K562 (cell line): ENCODE data around the gene DUS1L. TPM values are rescaled to one million over a fixed set of nuclear protein-coding genes. Genes with fewer than 3 reads are reported as not detected.

Source experiments
- ATAC-seq: fragments of 200-7000 bp; cut with Tn5 transposase; 3 replicates; pipeline ENCODE4 v1.9.1; 2020; ENCODE audit warnings: moderate library complexity
- BruUV-seq: library from RNA; stranded (reverse); fragments of 400-500 nt; replicated peaks from 2 replicates; lab custom pipeline; 2021; lab: Mats Ljungman, UMichigan
- CTCF ChIA-PET: fragments of 300-600 bp; formaldehyde crosslinking; extraction: SDS; loops from one replicate; lab custom pipeline; 2021; ENCODE audit warnings: low intra/inter-chr PET ratio; lab: Yijun Ruan, JAX
- POLR2A ChIA-PET: fragments of 300-600, 350-650 bp; sonication (Branson Sonifier 250); formaldehyde crosslinking; extraction: SDS; loops from one replicate; lab custom pipeline; 2021; ENCODE audit warnings: antibody characterized with exemption, inconsistent platforms; lab: Yijun Ruan, JAX
- DNase-seq, 4 experiments: peaks; one replicate each; pipeline versions ENCODE4 v3.0.0 to v3.0.0-alpha.2; 2011 to 2018; ENCODE audit warnings: low spot score in 3 of 4, mixed read lengths in 3 of 4; ENCODE audit errors: extremely low read depth in 1 of 4
- FAIRE-seq: peaks from 2 replicates; lab custom pipeline; 2011; peaks lifted over from hg19 to GRCh38; lab: Jason Lieb, UNC
- H2AFZ ChIP-seq: 2 replicates; pipeline ENCODE4 v1.6.0; 2011; ENCODE audit warnings: low read depth, low read length, control low read depth, inconsistent platforms
- H3K27ac ChIP-seq: fragments of 200-600 bp; 3 replicates; pipeline ENCODE4 v1.8.0; 2011; ENCODE audit warnings: low read depth, mild to moderate bottlenecking, control low read depth, inconsistent platforms, low read length, moderate library complexity, mixed read lengths; ENCODE audit errors: extremely low read depth
- H3K27me3 ChIP-seq, 2 experiments: fragments of 300-600 bp in 1 of 2; 2 replicates in 1 of 2; 3 replicates in 1 of 2; pipeline versions ENCODE4 v1.6.0 to v1.8.0; 2011; ENCODE audit warnings: inconsistent platforms in 2 of 2, low read length in 2 of 2, mild to moderate bottlenecking in 1 of 2, mixed read lengths in 1 of 2, moderate library complexity in 1 of 2; ENCODE audit not compliant: control insufficient read depth in 2 of 2, insufficient read depth in 2 of 2
- H3K36me3 ChIP-seq: fragments of 300-600 bp; 3 replicates; pipeline ENCODE4 v1.8.0; 2011; ENCODE audit warnings: mild to moderate bottlenecking, low read length, inconsistent platforms; ENCODE audit not compliant: control insufficient read depth, insufficient read depth
- H3K4me1 ChIP-seq, 2 experiments: fragments of 200-600 bp in 1 of 2; replicated peaks in 1 of 2; 2 replicates in 1 of 2; 3 replicates in 1 of 2; pipeline versions ENCODE4 v1.5.1 to v1.8.0; 2011; ENCODE audit warnings: inconsistent platforms in 2 of 2, low read length in 2 of 2, mild to moderate bottlenecking in 1 of 2, mixed read lengths in 1 of 2, moderate library complexity in 1 of 2; ENCODE audit not compliant: control insufficient read depth in 2 of 2, insufficient read depth in 2 of 2
- H3K4me2 ChIP-seq: 2 replicates; pipeline ENCODE4 v1.6.1; 2011; ENCODE audit warnings: low read length, control low read depth, inconsistent platforms, mixed read lengths; ENCODE audit not compliant: insufficient read depth
- H3K4me3 ChIP-seq: fragments of 200-600 bp; sonication (generic), shearing (Covaris generic); 2 replicates; pipeline ENCODE4 v1.5.1; 2016; ENCODE audit warnings: control low read depth, inconsistent platforms
- H3K79me2 ChIP-seq: fragments of 200-600 bp; 3 replicates; pipeline ENCODE4 v1.8.0; 2011; ENCODE audit warnings: low read length, inconsistent platforms; ENCODE audit not compliant: control insufficient read depth, insufficient read depth
- H3K9ac ChIP-seq, 2 experiments: 2 replicates each; pipeline versions ENCODE4 v1.6.0 to v1.6.1; 2011; ENCODE audit warnings: low read depth in 2 of 2, low read length in 2 of 2, control low read depth in 1 of 2, inconsistent platforms in 1 of 2, mild to moderate bottlenecking in 1 of 2, mixed read lengths in 1 of 2; ENCODE audit not compliant: insufficient read depth in 1 of 2
- H3K9me1 ChIP-seq: one replicate; pipeline ENCODE4 v1.6.0; 2011; ENCODE audit warnings: inconsistent platforms, mild to moderate bottlenecking, low read length, moderate library complexity; ENCODE audit not compliant: control insufficient read depth, insufficient read depth
- H3K9me3 ChIP-seq: replicated peaks from 2 replicates; pipeline ENCODE4 v1.5.1; 2011; ENCODE audit warnings: low read depth, low read length, inconsistent platforms; ENCODE audit not compliant: control insufficient read depth, insufficient read depth
- H4K20me1 ChIP-seq: replicated peaks from 2 replicates; pipeline ENCODE4 v1.6.1; 2011; ENCODE audit warnings: low read length, inconsistent platforms, mixed read lengths; ENCODE audit not compliant: control insufficient read depth, insufficient read depth
- CTCF ChIP-seq, 3 experiments: IDR thresholded peaks in 2 of 3; conservative IDR thresholded peaks in 1 of 3; 2 replicates each; pipeline ENCODE4 v1.5.1; 2011 to 2012; ENCODE audit warnings: low read length in 3 of 3, mild to moderate bottlenecking in 3 of 3, control low read depth in 2 of 3, improper control_type of control experiment in 1 of 3, inconsistent platforms in 1 of 3, low read depth in 1 of 3, mixed read lengths in 1 of 3, moderate library complexity in 1 of 3; ENCODE audit not compliant: insufficient read depth in 2 of 3
- MCM3 ChIP-seq: fragments of 450-650 bp; IDR thresholded peaks from 2 replicates; pipeline ENCODE4 v1.6.1; 2016
- MYC ChIP-seq, 2 experiments: fragments of 250-450 bp in 1 of 2; sonication (Bioruptor Pico) in 1 of 2; IDR thresholded peaks; 2 replicates each; pipeline versions ENCODE4 v1.5.1 to v1.6.1; 2012 to 2021; ENCODE audit warnings: low read depth in 2 of 2, borderline replicate concordance in 1 of 2, improper control_type of control experiment in 1 of 2, low read length in 1 of 2, mild to moderate bottlenecking in 1 of 2, moderate library complexity in 1 of 2
- SNRNP70 ChIP-seq: fragments of 200-400 bp; formaldehyde crosslinking; optimal IDR thresholded peaks from 2 replicates; pipeline ENCODE3; 2017; ENCODE audit warnings: low read depth, low read length
- ZNF583 ChIP-seq: fragments of 250-450 bp; sonication (Bioruptor Pico); IDR thresholded peaks from 2 replicates; pipeline ENCODE4 v1.4.0; 2020
- ZSCAN32 ChIP-seq: fragments of 450-650 bp; formaldehyde crosslinking; IDR thresholded peaks from 2 replicates; pipeline ENCODE4 v1.4.0; 2020; ENCODE audit warnings: mild to moderate bottlenecking, moderate library complexity
- WGBS: fragments of 100-300 bp; shearing (Covaris generic); methylation state at CpG from one replicate; pipeline ENCODE4 v1.1.6; 2016; ENCODE audit warnings: low coverage, mixed read lengths; ENCODE audit not compliant: insufficient coverage; ENCODE audit errors: missing lambda C conversion rate; 5-methylcytosine and 5-hydroxymethylcytosine counted together
- in situ Hi-C: fragments of 300-500 bp; cut with MboI; formaldehyde crosslinking; loops from 4 replicates; pipeline ENCODE4 v1.15.0; 2018; ENCODE audit warnings: inconsistent platforms, mixed read lengths
- intact Hi-C: fragments of 100-400 bp; cut with micrococcal nuclease; formaldehyde crosslinking; loops from 2 replicates; pipeline ENCODE4 v1.14.2; 2022
- polyA plus RNA-seq, 8 experiments: library from polyadenylated mRNA; depleted of rRNA in 4 of 8; stranded (reverse) in 5 of 8; unstranded in 3 of 8; fragments of >200 nt; fragmentation: Nextera tagmentation in 2 of 8; fragmentation: Illumina TruSeq in 1 of 8; extraction: Ambion mirVana in 2 of 8; extraction: Trizol in 1 of 8; gene quantifications; 2 replicates each; pipeline versions ENCODE4 v1.2.1 to v1.2.3, GENCODE V29; 2011 to 2014; ENCODE audit warnings: inconsistent platforms in 1 of 8, missing spikeins in 1 of 8
- total RNA-seq, 7 experiments: library from RNA; depleted of rRNA in 6 of 7; stranded (reverse); fragments of >200 nt in 6 of 7; fragmentation: Illumina TruSeq in 2 of 7; extraction: Trizol in 2 of 7; gene quantifications; 2 replicates each; pipeline versions ENCODE4 v1.2.1 to v1.2.3, GENCODE V29; 2011 to 2021; ENCODE audit warnings: low replicate concordance in 1 of 7
- TF ChIP-seq, protein P1 (sequence below): conservative IDR thresholded peaks from 2 replicates; pipeline ENCODE4 v1.6.1; 2011; ENCODE audit warnings: low read depth, mild to moderate bottlenecking, low read length; ENCODE audit not compliant: control insufficient read depth
- TF ChIP-seq, protein P2 (sequence below): sonication (generic); formaldehyde crosslinking; IDR thresholded peaks from 2 replicates; pipeline ENCODE4 v1.9.0; 2022; ENCODE audit warnings: mild to moderate bottlenecking, missing genetic modification reagents
- TF ChIP-seq, protein P3 (sequence below), 3 experiments: fragments of 200-800 bp in 1 of 3; sonication (Bioruptor generic) in 1 of 3; sonication (generic) in 1 of 3; formaldehyde crosslinking in 1 of 3; IDR thresholded peaks; 2 replicates each; pipeline versions ENCODE4 v1.6.1 to v1.8.0; 2016 to 2022; ENCODE audit warnings: mild to moderate bottlenecking in 2 of 3, missing compliant biosample characterization in 2 of 3, missing genetic modification characterization in 2 of 3, missing genetic modification reagents in 1 of 3
- TF ChIP-seq, protein P4 (sequence below): fragments of 450-650 bp; IDR thresholded peaks from 2 replicates; pipeline ENCODE4 v1.6.1; 2016; ENCODE audit warnings: borderline replicate concordance
- TF ChIP-seq, protein P5 (sequence below): sonication (generic); formaldehyde crosslinking; IDR thresholded peaks from 2 replicates; pipeline ENCODE4 v1.8.0; 2022; ENCODE audit warnings: mild to moderate bottlenecking, low read depth, missing genetic modification reagents

The DUS1L gene
- total and polyA plus RNA-seq, 9 of the 15 experiments (the other 6 are each of a cell fraction or from before 2014, with no cell fraction given): 7.8 to 210 (median 83.9) TPM

GRCh38 chr17:82036634-82037091 lies 28.9 kb downstream of the DUS1L start:
- peak in 1 of 4 experiments; percentile 42 for DNase-seq
- Histone ChIP-seq H3K79me2 (peaks cover 41% of the 10 kb centered on the region), H2AFZ (no peak overlapping the region), H3K4me1 (peaks cover 29 to 73% of the 10 kb centered on the region in 2 experiments), H3K9me3 (no peaks in the 10 kb centered on the region), H3K36me3 (peaks cover 38% of the 10 kb centered on the region; the same call in 2 of the 3 replicates), H3K4me2 (peak overlapping the region; percentile 95), H3K27me3 (no peaks in the 10 kb centered on the region), H3K9ac (peak overlapping the region; percentile 83 to 97), H3K9me1 (peaks cover 6% of the 10 kb centered on the region), H4K20me1 (peaks cover 21% of the 10 kb centered on the region; the same call in 1 of the 2 replicates), H3K4me3 (peak overlapping the region; percentile 97), H3K27ac (peak overlapping the region; percentile 98)
- ChIA-PET POLR2A (interaction anchor here (0.6 to 6.4 kb wide), 5 partner anchors 8 to 31 kb away, joined by 3 to 51 read pairs (median 5); partner anchors contain the start of genes CENPX and LRRC45), CTCF (interaction anchor here (0.7 to 2.0 kb wide), 2 partner anchors 77 to 273 kb away, joined by 4 to 14 read pairs; no protein-coding TSS in a partner anchor)
- WGBS: 13% methylated on average over 23 of the region's 23 CpGs
- ATAC-seq: no peak; the same call in 2 of the 3 replicates
- no TSS peak for BruUV-seq
- no peak for FAIRE-seq
- in situ Hi-C loops (no loop called here), intact Hi-C loops (loop anchor here (10.0 kb wide), 1 partner anchor 308 kb away; no protein-coding TSS in a partner anchor)
- TF ChIP-seq, protein P1, sequence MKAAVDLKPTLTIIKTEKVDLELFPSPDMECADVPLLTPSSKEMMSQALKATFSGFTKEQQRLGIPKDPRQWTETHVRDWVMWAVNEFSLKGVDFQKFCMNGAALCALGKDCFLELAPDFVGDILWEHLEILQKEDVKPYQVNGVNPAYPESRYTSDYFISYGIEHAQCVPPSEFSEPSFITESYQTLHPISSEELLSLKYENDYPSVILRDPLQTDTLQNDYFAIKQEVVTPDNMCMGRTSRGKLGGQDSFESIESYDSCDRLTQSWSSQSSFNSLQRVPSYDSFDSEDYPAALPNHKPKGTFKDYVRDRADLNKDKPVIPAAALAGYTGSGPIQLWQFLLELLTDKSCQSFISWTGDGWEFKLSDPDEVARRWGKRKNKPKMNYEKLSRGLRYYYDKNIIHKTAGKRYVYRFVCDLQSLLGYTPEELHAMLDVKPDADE: no peak
- TF ChIP-seq, protein P2, sequence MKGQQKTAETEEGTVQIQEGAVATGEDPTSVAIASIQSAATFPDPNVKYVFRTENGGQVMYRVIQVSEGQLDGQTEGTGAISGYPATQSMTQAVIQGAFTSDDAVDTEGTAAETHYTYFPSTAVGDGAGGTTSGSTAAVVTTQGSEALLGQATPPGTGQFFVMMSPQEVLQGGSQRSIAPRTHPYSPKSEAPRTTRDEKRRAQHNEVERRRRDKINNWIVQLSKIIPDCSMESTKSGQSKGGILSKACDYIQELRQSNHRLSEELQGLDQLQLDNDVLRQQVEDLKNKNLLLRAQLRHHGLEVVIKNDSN (CRISPR knock-in tag): peak; percentile 18; the same call in 1 of the 2 replicates
- TF ChIP-seq, protein P3, sequence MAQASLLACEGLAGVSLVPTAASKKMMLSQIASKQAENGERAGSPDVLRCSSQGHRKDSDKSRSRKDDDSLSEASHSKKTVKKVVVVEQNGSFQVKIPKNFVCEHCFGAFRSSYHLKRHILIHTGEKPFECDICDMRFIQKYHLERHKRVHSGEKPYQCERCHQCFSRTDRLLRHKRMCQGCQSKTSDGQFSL (CRISPR knock-in tag; IDR thresholded peaks at IDR 0.05): no peak
- TF ChIP-seq, protein P3 (tag; IDR thresholded peaks at IDR 0.05): no peak
- TF ChIP-seq, protein P4, sequence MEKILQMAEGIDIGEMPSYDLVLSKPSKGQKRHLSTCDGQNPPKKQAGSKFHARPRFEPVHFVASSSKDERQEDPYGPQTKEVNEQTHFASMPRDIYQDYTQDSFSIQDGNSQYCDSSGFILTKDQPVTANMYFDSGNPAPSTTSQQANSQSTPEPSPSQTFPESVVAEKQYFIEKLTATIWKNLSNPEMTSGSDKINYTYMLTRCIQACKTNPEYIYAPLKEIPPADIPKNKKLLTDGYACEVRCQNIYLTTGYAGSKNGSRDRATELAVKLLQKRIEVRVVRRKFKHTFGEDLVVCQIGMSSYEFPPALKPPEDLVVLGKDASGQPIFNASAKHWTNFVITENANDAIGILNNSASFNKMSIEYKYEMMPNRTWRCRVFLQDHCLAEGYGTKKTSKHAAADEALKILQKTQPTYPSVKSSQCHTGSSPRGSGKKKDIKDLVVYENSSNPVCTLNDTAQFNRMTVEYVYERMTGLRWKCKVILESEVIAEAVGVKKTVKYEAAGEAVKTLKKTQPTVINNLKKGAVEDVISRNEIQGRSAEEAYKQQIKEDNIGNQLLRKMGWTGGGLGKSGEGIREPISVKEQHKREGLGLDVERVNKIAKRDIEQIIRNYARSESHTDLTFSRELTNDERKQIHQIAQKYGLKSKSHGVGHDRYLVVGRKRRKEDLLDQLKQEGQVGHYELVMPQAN: 0 out of 2 replicates have a peak, but pooled peaks have one; percentile 23
- TF ChIP-seq SNRNP70 (no peak), MYC (IDR thresholded peaks at IDR 0.05; ENCODE audit: low read depth, low read length) (no peak), MYC (CRISPR knock-in tag; IDR thresholded peaks at IDR 0.05; ENCODE audit: borderline replicate concordance, low read depth) (0 out of 2 replicates have a peak, but pooled peaks have one; percentile 57), ZSCAN32 (no peak), MCM3 (no peak), CTCF (IDR thresholded peaks at IDR 0.05 in 2 of 3, conservative IDR thresholded peaks at IDR 0.05 in 1 of 3; ENCODE audit: insufficient read depth in 2 of 3, low read depth in 1 of 3, low read length in 3 of 3) (no peak), ZNF583 (CRISPR knock-in tag) (no peak)
- TF ChIP-seq, protein P5, sequence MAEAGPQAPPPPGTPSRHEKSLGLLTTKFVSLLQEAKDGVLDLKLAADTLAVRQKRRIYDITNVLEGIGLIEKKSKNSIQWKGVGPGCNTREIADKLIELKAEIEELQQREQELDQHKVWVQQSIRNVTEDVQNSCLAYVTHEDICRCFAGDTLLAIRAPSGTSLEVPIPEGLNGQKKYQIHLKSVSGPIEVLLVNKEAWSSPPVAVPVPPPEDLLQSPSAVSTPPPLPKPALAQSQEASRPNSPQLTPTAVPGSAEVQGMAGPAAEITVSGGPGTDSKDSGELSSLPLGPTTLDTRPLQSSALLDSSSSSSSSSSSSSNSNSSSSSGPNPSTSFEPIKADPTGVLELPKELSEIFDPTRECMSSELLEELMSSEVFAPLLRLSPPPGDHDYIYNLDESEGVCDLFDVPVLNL (CRISPR knock-in tag): no peak
